HG03354 (cell line): Measurements from ENCODE around the gene HDGF.
A peak's percentile ranks its signal among the peaks of the same experiment; 100 is the strongest.

ENCODE experiments used
- ATAC-seq: cut with Tn5 transposase; IDR thresholded peaks from one replicate; pipeline ENCODE4 v1.9.1; 2021; ENCODE audit warnings: mild to moderate bottlenecking; ENCODE audit not compliant: unreplicated experiment, poor library complexity, severe bottlenecking

HDGF gene

GRCh38 chr1:156748670-156749418 lies 2.6 kb downstream of the HDGF start:
- ATAC-seq, result no peak

- ATAC-seq, result no peak
These were observed 3.5 kb downstream of the HDGF start for GRCh38 chr1:156747742-156748669.

- no peak for ATAC-seq
These were observed 4.5 kb downstream of the HDGF start for GRCh38 chr1:156746728-156747631.

GRCh38 chr1:156746406-156746727 lies 5.1 kb downstream of the HDGF start:
- ATAC-seq, result no peak

- no peak for ATAC-seq
These were observed 5.6 kb downstream of the HDGF start for GRCh38 chr1:156745881-156746280.

GRCh38 chr1:156744786-156745419 lies 6.6 kb downstream of the HDGF start:
- ATAC-seq, result no peak

- no peak for ATAC-seq
These were observed 7.1 kb downstream of the HDGF start for GRCh38 chr1:156744344-156744743.

- no peak for ATAC-seq
These were observed 7.8 kb downstream of the HDGF start for GRCh38 chr1:156743367-156744302.

GRCh38 chr1:156742801-156743200 lies 8.7 kb downstream of the HDGF start:
- no peak for ATAC-seq

- ATAC-seq, result no peak
These were observed 9.5 kb downstream of the HDGF start for GRCh38 chr1:156742017-156742416.

- ATAC-seq, result no peak
These were observed 9.9 kb downstream of the HDGF start for GRCh38 chr1:156741481-156741983.

- peak; percentile 86 for ATAC-seq
These were observed 10.6 kb downstream of the HDGF start, which contains the start of gene MRPL24 for GRCh38 chr1:156740741-156741480. TSS of gene MRPL24 (minus strand) at chr1:156741088. CDS start at chr1:156738704, 2,384 bp downstream.

GRCh38 chr1:156740237-156740740 lies 11.2 kb downstream of the HDGF start:
- peak; percentile 8 for ATAC-seq

- ATAC-seq, result no peak
These were observed 12.6 kb downstream of the HDGF start for GRCh38 chr1:156738916-156739315.

- ATAC-seq, result no peak
These were observed 13.1 kb downstream of the HDGF start for GRCh38 chr1:156738407-156738806.

GRCh38 chr1:156733989-156734584 lies 17.4 kb downstream of the HDGF start:
- ATAC-seq, result no peak
